GM12892 (cell line): Measurements from ENCODE around the gene SH3D19.

Experiments used
- DNase-seq: peaks from one replicate; pipeline ENCODE4 v3.0.0; 2011; ENCODE audit not compliant: insufficient read length
- FAIRE-seq: peaks from 2 replicates; lab custom pipeline; 2011; peaks lifted over from hg19 to GRCh38; lab: Jason Lieb, UNC
- POLR2A ChIP-seq: IDR thresholded peaks from 2 replicates; pipeline ENCODE4 v1.6.1; 2011; ENCODE audit warnings: low read depth, low read length, control low read depth
- POLR2AphosphoS5 ChIP-seq: IDR thresholded peaks from 2 replicates; pipeline ENCODE4 v1.6.1; 2011; ENCODE audit warnings: low read depth, low read length, control low read depth
- TAF1 ChIP-seq: IDR thresholded peaks from 2 replicates; pipeline ENCODE4 v1.6.1; 2011; ENCODE audit warnings: low read depth, mild to moderate bottlenecking, control low read depth, low read length, borderline replicate concordance

SH3D19 gene

DNA sequence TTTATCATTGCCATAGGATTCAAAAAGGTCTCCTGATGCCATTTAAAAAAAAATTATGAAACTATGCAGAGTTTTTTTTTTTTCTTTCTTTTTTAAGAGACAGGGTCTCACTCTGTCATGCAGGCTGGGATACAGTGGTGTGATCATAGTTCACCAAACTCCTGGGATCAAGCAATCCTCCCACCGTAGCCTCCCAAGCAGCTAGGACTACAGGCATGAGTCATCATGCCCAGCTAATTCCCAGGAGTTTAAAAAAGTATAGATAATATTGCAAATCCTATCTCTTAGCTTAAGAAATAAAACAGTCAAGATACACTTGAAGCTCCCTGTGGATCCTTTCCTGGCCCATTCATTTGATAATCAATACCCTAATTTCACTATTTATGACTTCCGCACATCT, 107.1 kb downstream of the SH3D19 start:
- FAIRE-seq: no peak
- no peak for DNase-seq
- no peak for TF ChIP-seq POLR2AphosphoS5
- no peak for TF ChIP-seq TAF1
- TF ChIP-seq POLR2A: no peak

DNA sequence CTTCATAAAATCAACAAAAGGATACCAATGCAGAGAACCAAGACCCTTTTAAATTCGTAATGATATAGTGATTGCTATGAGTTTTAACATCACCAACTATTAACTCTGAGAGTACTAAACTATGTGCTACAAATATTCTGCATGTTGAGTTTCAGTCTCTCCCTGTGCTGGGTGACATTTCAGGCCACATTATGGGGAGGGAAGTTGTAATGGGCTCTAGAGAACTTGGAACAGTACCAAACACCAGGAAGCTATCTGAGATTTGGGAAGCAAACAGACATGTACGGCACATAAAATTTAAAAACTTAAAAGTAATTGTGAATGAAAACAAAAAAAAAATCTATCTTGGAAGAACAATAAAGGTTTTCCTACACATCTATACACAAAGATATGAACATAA, 108.1 kb downstream of the SH3D19 start:
- FAIRE-seq (no peak), DNase-seq (no peak)
- no peak for TF ChIP-seq POLR2AphosphoS5
- no peak for TF ChIP-seq TAF1
- no peak for TF ChIP-seq POLR2A

- TF ChIP-seq POLR2A (no peak), POLR2AphosphoS5 (no peak), TAF1 (no peak)
- FAIRE-seq (no peak), DNase-seq (no peak)
Measured at GRCh38 chr4:151215295-151215694, 110.1 kb downstream of the SH3D19 start.

- no peak for DNase-seq
- TF ChIP-seq POLR2AphosphoS5 (no peak), POLR2A (no peak), TAF1 (no peak)
- no peak for FAIRE-seq
Measured at GRCh38 chr4:151207868-151208267, 117.5 kb downstream of the SH3D19 start.

GRCh38 chr4:151207186-151207585, 118.2 kb downstream of the SH3D19 start:
- TF ChIP-seq TAF1: no peak
- TF ChIP-seq POLR2AphosphoS5: no peak
- no peak for TF ChIP-seq POLR2A
- no peak for DNase-seq
- FAIRE-seq: no peak

DNA sequence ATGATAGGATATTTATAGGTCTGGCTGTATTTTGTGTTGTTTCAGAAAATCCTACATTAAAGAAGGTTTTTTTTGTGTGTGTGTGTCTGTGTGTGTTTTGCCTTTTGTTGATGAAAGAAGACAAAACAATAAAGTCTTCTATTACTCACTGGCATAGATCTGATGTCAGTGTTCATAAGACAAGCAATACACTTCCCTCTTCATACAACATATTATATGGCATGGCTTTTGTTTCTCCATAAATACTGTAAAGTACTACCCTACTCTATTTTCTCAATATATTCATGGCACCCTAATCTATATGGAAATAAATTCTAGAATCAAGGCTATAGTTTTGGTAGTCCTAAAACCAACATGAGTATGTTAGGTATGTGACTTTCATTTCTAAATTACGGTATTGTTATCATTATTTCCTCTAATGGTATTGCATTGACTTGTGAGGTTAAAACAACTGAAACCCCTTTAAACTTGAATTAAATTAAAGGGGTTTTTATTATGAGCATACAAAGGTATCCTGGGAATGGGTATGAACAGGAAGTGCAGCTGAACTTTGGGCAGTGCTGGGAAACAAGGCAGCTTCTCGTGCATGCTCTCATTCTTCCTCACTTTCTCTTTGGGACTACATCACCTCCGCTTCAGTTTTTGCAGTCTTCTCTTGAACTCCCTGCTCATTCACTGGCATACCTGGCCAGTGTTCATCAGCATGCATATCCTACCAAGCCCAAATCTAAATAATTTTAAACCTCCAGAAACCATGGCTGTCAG, 119.0 kb downstream of the SH3D19 start:
- FAIRE-seq (no peak), DNase-seq (no peak)
- no peak for TF ChIP-seq TAF1
- TF ChIP-seq POLR2A: no peak
- no peak for TF ChIP-seq POLR2AphosphoS5

DNA sequence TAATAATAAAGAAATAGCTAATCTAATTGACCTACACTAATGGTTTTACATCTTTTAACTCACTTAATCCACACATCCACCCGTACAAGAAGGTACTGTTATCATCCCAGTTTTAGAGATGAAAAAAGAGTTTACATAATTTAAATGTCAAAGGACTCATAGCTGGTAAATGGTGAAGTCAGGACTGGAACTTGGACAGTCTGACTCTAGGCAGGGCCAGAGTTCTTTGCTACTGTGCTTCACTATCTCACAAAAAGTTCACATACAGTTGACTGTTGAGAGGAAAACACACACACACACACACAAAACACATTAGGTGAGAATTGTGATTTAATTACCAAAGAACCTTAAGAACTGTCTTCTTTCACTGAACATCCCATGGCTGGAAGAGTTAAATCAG, 119.7 kb downstream of the SH3D19 start:
- DNase-seq: no peak
- no peak for FAIRE-seq
- no peak for TF ChIP-seq POLR2A
- TF ChIP-seq TAF1: no peak
- no peak for TF ChIP-seq POLR2AphosphoS5

- TF ChIP-seq TAF1: no peak
- TF ChIP-seq POLR2A: no peak
- no peak for TF ChIP-seq POLR2AphosphoS5
- FAIRE-seq: no peak
- DNase-seq: no peak
Measured at GRCh38 chr4:151204925-151205524, 120.4 kb downstream of the SH3D19 start.

- no peak for TF ChIP-seq TAF1
- no peak for TF ChIP-seq POLR2A
- TF ChIP-seq POLR2AphosphoS5: no peak
- FAIRE-seq (no peak), DNase-seq (no peak)
Measured at GRCh38 chr4:151202851-151203455, 122.5 kb downstream of the SH3D19 start.

DNA sequence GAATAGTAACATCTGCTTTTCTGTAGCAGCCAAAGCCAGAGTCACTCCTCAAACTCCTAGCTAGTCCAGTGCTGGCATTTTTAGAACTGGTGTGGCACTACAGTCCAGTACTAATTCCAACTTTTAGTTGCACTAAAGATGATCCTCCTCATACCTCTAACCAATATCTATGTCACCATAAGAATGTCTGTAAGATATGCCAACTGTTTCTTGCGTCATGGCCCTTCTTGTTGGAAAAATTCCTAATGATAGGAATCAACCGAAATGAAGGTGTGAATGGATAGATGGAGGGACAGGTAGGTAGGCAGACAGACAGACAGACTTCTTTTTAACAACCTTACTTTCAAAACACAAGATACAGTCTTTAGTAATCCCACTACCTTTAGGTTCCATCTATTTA, 123.0 kb downstream of the SH3D19 start:
- TF ChIP-seq TAF1 (no peak), POLR2AphosphoS5 (no peak), POLR2A (no peak)
- FAIRE-seq (no peak), DNase-seq (no peak)

DNA sequence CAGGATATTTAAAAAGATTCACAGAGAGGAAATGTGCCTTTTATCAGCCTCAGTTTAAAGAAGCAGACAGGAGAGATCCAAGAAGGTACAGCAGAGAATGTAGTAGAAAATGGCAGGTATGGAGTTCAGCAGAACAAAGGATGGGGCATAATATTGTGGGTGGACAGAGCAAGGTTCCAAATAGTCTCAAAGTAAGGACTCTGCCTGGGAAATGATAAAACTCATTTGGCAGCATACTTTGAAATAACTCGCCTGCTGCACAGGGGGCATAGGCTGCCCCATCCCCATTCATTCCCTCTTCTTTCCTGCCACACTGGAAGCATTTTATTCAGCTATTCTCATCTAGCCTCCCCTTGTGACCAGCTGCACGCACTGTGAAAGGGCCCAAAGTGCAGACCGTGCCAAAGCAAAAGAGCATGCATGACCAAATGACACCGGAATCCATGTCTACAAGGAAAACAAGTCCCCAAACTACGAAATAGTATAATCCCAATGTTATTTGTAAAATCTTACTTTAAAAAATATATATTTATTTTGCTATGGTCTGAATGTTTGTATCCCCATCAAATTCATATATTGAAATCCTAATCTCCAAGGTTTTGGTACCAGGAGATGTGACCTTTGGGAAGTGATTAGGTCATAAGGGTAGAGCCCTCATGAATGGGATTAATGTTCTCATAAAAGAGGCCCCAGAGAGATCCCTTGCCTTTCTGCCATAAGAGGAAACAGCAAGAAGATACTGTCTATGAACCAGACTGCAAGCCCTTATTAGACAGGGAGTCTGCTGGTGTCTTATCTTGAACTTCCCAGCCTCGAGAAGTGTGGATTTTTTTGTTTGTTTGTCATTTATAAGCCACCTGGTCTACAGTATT, 125.8 kb downstream of the SH3D19 start:
- no peak for DNase-seq
- FAIRE-seq: peak; percentile 5
- TF ChIP-seq POLR2A (no peak), TAF1 (no peak), POLR2AphosphoS5 (no peak)
